ENCODE results near the gene DNAJC5G. TPM values are rescaled to one million over a fixed set of nuclear protein-coding genes. Genes with fewer than 3 reads are reported as not detected.

The DNAJC5G gene
- total RNA-seq, 6 experiments from 2014 or later = not detected

DNA sequence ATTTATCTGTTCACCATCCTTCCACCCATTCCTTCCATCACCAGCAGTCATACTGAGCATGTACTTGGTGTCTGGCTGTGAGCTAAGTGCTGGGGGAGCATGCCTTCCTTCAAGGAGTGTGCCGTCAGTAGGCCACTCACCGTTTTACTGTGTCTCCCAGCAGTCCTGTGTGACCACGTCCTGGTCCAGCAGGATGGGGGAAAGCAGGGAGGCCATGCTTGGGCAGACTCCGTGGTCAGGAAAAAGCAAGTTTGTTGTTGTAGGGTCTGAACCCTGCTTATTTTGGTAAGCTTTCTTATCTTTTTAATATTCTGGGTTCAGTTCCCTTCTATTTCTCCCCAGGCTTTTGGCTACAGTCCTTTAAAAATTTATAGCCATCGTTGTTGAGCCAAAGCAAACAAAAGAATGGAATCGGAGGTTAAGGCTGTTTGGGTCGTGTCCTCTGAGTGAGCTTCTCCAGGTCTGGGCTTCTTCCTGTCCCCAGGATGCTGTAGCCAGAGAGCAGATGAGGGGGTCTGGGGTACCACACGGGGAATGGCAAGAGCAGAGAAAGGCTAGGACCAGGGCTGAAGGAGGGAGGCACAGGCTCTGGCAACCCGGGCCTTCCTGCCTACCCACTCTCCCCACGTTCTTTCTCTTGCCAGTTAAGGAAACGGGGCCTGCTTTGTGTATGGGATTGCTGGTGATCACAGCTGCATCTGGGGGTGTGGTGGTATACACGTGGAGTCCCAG lies 25.9 kb upstream of the DNAJC5G start:
- intact Hi-C loops (cut with DNase I) = no loop called here
- 23% methylated on average over 11 of the region's 12 CpGs for WGBS (ENCODE audit: insufficient coverage, low coverage, low lambda C conversion rate, missing lambda C conversion rate)
- no peaks in the 10 kb centered on the region for H3K9me3 ChIP-seq

GRCh38 chr2:27249891-27250651 lies 25.2 kb upstream of the DNAJC5G start:
- Histone ChIP-seq H3K27ac (no peak overlapping the region), H3K4me3 (no peak overlapping the region), H3K4me1 (no peaks in the 10 kb centered on the region), H3K9me3 (no peaks in the 10 kb centered on the region), H3K36me3 (no peaks in the 10 kb centered on the region), H3K27me3 (no peaks in the 10 kb centered on the region)
- intact Hi-C loops (cut with DNase I) = loop anchor here in 1 of 2 donors (10.0 kb wide), 1 partner anchor 55 kb away; the partner anchor contains the start of gene UCN
- TF ChIP-seq POLR2A (IDR thresholded peaks at IDR 0.05) = no peak
- TF ChIP-seq CTCF (IDR thresholded peaks at IDR 0.05) = peak; percentile 55 to 75 (median 64)
- peak in 2 of 3 donors; percentile 61 to 63 for DNase-seq
- peak; percentile 79 to 91 (median 84) for ATAC-seq
- 14% methylated on average over 5 of the region's 22 CpGs for WGBS (ENCODE audit: insufficient coverage, low coverage, low lambda C conversion rate, missing lambda C conversion rate)

More for the DNA sequence above, 25.9 kb upstream of the DNAJC5G start:
- no peaks in the 10 kb centered on the region for H3K36me3 ChIP-seq
- no peak for DNase-seq
- no peaks in the 10 kb centered on the region for H3K27me3 ChIP-seq
- H3K27ac ChIP-seq = no peak overlapping the region
- no peaks in the 10 kb centered on the region for H3K4me1 ChIP-seq
- ATAC-seq = no peak
- no peak for TF ChIP-seq POLR2A (IDR thresholded peaks at IDR 0.05)
- TF ChIP-seq CTCF (IDR thresholded peaks at IDR 0.05) = no peak
- H3K4me3 ChIP-seq = no peak overlapping the region

DNA sequence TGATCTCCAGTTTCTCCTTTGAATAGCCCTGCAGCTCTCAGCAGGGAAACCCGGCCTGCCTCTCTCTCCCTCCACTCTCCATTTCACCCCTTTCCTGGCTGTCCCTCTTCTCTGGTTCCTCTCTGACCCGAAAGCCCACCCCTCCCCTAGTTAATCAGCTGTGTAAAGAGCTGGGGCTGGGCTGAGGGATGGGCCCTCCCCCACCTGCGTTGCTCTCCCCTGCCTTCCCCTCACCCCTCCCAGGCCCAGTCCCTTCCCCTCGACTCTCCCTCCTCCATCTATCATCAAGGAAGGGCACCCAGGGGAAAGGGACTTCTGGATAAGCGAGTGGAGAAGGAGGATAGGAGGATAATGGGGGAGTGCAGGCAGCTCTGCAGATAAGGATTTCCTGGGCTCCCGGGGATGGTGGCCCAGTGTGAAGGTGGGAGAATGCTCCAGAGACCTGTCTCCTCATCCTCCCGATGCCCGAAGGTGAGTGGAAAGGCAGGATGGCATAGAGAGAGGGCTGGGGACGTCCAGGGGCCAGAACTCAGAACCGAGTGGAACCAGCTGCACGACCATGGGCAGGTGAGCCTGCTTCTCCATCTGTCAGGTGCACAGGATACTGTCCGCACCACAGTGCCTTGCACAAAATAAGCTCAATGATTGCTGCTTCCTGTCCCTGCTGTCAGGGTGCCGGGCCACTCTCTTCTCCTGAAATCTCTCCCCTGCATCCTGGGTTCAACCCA lies 24.4 kb upstream of the DNAJC5G start:
- no peak overlapping the region for H3K4me3 ChIP-seq
- intact Hi-C loops (cut with DNase I) = loop anchor here in 1 of 2 donors (10.0 kb wide), 1 partner anchor 54 kb away; the partner anchor contains the start of gene UCN
- TF ChIP-seq POLR2A (IDR thresholded peaks at IDR 0.05) (no peak), CTCF (IDR thresholded peaks at IDR 0.05) (no peak)
- H3K36me3 ChIP-seq = no peaks in the 10 kb centered on the region
- H3K27ac ChIP-seq = no peak overlapping the region
- 55% methylated on average over 9 of the region's 13 CpGs for WGBS (ENCODE audit: insufficient coverage, low coverage, low lambda C conversion rate, missing lambda C conversion rate)
- no peaks in the 10 kb centered on the region for H3K4me1 ChIP-seq
- no peaks in the 10 kb centered on the region for H3K9me3 ChIP-seq
- no peak for DNase-seq
- ATAC-seq = no peak
- no peaks in the 10 kb centered on the region for H3K27me3 ChIP-seq

- H3K4me1 ChIP-seq = no peaks in the 10 kb centered on the region
- no peak overlapping the region for H3K4me3 ChIP-seq
- intact Hi-C loops (cut with DNase I) = loop anchor here in 1 of 2 donors (10.0 kb wide), 1 partner anchor 53 kb away; the partner anchor contains the start of gene UCN
- H3K27ac ChIP-seq = no peak overlapping the region
- DNase-seq = no peak
- no peaks in the 10 kb centered on the region for H3K36me3 ChIP-seq
- H3K27me3 ChIP-seq = no peaks in the 10 kb centered on the region
- H3K9me3 ChIP-seq = no peaks in the 10 kb centered on the region
- TF ChIP-seq POLR2A (IDR thresholded peaks at IDR 0.05) (no peak), CTCF (IDR thresholded peaks at IDR 0.05) (no peak)
- 37% methylated on average over 3 of the region's 13 CpGs for WGBS (ENCODE audit: insufficient coverage, low coverage, low lambda C conversion rate, missing lambda C conversion rate)
- ATAC-seq = no peak
Measured at GRCh38 chr2:27251766-27252165, 23.5 kb upstream of the DNAJC5G start.

All from right lobe of liver (tissue), 6 donors.